GM12865 (cell line): ENCODE measurements around the gene NCS1.

ENCODE experiments used
- DNase-seq: peaks from one replicate; pipeline ENCODE4 v3.0.0; 2010; ENCODE audit warnings: low read depth
- H3K4me3 ChIP-seq: 2 replicates; pipeline ENCODE4 v1.5.1; 2011; ENCODE audit warnings: mild to moderate bottlenecking, low read depth, low read length, control low read depth
- TF ChIP-seq, protein P1 (sequence below): IDR thresholded peaks from 2 replicates; pipeline ENCODE4 v1.5.1; 2011; ENCODE audit warnings: low read length, control low read depth, low read depth, inconsistent platforms; ENCODE audit not compliant: insufficient read depth; ENCODE audit errors: missing control alignments

NCS1 gene

DNA sequence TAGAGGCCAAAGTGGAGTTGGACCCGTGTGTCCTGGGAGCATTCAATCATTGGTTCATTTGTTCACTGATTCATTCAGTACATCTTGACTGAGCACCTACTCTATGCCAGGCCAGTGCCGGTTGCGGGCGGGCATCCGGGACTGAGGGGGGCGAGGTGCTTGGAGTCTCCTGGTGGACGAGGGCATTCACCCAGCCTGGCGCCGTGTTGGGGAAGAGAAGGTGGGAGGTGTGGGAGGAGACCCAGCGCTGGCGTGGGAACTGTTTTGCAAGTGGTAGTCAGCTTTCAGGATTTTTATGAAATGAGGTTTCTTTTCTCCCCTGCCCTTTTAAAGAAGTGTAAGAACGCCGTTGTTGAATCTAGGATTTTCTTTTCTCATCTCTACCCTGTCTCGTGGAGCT is 37.2 kb downstream of the NCS1 start:
- H3K4me3 ChIP-seq, result no peak overlapping the region
- TF ChIP-seq, protein P1, sequence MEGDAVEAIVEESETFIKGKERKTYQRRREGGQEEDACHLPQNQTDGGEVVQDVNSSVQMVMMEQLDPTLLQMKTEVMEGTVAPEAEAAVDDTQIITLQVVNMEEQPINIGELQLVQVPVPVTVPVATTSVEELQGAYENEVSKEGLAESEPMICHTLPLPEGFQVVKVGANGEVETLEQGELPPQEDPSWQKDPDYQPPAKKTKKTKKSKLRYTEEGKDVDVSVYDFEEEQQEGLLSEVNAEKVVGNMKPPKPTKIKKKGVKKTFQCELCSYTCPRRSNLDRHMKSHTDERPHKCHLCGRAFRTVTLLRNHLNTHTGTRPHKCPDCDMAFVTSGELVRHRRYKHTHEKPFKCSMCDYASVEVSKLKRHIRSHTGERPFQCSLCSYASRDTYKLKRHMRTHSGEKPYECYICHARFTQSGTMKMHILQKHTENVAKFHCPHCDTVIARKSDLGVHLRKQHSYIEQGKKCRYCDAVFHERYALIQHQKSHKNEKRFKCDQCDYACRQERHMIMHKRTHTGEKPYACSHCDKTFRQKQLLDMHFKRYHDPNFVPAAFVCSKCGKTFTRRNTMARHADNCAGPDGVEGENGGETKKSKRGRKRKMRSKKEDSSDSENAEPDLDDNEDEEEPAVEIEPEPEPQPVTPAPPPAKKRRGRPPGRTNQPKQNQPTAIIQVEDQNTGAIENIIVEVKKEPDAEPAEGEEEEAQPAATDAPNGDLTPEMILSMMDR, result no peak
- no peak for DNase-seq

- no peak overlapping the region for H3K4me3 ChIP-seq
- no peak for DNase-seq
- TF ChIP-seq, protein P1, result no peak
These were observed 39.5 kb downstream of the NCS1 start for GRCh38 chr9:130211548-130212226.

- DNase-seq, result no peak
- H3K4me3 ChIP-seq, result no peak overlapping the region
- TF ChIP-seq, protein P1, result no peak
These were observed 40.5 kb downstream of the NCS1 start for GRCh38 chr9:130212543-130213297.

DNA sequence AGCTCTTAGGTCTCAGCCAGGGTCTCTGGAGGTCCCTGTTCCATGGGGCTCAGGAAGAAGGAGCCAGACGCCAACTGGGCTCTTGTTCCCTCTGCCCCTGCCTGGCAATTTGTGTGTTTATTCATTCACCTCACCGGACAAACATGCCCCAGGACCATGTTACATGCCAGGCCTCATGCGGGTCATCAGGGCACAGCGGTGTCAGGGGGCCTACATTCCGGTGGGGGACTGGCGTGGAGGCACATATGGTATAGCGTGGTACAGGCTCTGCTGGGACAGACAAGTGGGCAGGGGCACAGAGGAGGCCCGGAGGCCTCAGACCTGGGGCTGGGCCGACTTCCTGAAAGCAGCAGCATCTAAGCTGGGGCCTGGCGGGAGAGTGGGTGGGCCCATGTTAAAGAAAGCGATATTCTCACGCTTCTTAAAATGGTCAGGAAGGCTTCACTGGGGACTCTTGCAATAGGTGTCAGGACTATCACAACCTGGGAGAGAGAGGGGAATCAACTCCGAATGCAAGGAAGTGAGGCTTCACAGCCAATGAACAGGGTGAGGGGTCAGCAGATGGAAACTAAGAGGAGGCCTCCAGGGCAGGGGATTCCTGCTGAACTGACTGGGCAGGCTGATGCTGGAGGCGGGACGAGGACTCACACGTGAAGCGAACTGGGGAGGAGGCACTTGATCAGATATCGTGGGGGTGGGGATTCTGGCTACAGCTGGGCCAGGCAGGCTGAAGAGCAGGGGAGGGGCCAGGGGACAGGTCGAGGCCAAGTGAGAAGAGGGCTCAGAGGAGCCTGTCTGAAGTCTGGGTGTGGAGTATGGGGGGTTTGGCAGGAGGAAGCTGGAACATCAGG is 41.9 kb downstream of the NCS1 start:
- TF ChIP-seq, protein P1, result no peak
- no peak overlapping the region for H3K4me3 ChIP-seq
- no peak for DNase-seq

- H3K4me3 ChIP-seq, result no peak overlapping the region
- no peak for DNase-seq
- TF ChIP-seq, protein P1, result no peak
These were observed 42.7 kb downstream of the NCS1 start for GRCh38 chr9:130214776-130215340.

DNA sequence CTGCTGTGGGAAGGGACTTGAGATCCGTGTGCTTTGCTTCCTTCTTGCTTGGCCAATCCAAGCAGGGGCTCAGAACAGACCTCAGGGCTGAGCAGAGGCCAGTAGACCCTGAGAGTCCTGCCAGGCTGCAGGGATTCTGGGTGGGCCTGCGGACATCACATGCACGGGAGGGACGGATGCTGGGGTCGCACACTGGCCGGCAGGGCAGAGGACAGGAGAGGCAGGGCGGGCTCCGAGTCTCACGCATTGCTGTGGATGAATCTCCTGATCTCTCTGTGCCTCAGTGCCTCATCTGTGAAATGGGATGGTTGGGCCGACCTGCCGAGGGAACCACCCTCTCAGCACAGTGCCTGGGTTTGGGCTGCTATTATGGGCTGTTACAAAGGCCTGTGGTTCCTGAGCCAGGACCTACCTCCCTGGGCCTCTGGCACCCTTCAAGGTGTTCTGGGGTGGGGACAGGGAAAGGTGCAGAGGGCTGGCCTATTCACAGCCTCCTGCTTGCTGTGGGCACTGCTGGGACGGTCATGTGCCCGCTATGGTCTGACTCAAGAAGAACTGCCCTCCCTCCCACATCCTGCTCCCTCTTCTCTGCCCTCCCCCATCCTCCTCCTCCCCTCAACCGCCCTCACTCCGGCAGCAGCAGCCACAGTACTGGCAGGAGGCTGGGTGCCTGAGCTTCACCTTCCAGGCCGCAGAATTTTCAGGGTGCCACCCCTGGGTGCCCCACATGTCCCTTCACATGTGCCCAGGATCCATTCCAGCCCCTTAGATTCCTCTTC is 43.3 kb downstream of the NCS1 start:
- TF ChIP-seq, protein P1, result no peak
- no peak overlapping the region for H3K4me3 ChIP-seq
- no peak for DNase-seq
